Hematopoietic multipotent progenitor cell treated with erythropoietin and hydrocortisone succinate and interleukin-3 and kit ligand, for 17 days (in vitro differentiated cells): ENCODE results near the gene WASHC2A.
A peak's percentile ranks its signal among the peaks of the same experiment; 100 is the strongest.
"Not testable (repeated sequence)": the region's sequence is repeated elsewhere in the genome, so short reads cannot be mapped to it uniquely, and the experiment has no call there.

Source experiments
- DNase-seq: peaks from one replicate; pipeline ENCODE4 v3.0.0-alpha.2; 2015; ENCODE audit warnings: low spot score

WASHC2A gene

DNA sequence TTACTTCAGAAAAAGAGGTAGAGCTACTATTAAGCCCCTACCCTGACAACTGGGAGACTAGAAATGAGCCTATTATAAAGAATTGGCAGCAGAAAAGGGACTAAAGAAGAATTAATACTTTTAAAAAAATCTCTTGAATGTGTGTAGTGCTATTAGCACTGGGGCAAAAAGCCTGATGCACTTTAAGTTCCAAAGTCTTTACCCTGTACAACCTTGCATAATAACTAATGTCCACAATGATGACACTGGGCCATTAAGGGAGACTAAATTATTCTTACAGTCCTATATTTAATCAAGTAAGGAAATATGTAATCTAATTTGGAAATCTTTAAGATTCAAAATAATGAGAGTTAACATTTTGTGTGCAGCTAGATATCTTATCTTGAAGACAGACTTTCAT, 90.1 kb downstream of the WASHC2A start:
- not testable (repeated sequence) for DNase-seq

DNA sequence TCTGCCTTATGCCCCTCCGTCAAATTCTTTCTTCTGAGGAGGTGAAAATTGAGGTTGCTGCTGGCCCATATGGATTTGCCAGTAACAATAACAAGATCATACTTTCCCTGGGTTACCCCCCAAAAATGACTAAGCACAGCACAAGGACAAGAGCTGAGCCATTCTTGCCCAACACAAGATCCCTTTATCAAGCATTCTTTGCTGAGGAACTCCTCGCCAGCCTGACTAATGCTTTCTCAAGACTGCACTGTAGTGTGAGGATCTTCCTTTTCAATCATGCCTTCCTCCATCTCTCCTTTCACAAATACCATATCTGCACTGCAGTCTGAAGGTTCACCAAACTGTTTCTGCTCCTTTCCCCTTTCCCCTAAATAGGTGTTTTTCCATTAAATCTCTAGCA, 92.1 kb downstream of the WASHC2A start:
- not testable (repeated sequence) for DNase-seq

DNA sequence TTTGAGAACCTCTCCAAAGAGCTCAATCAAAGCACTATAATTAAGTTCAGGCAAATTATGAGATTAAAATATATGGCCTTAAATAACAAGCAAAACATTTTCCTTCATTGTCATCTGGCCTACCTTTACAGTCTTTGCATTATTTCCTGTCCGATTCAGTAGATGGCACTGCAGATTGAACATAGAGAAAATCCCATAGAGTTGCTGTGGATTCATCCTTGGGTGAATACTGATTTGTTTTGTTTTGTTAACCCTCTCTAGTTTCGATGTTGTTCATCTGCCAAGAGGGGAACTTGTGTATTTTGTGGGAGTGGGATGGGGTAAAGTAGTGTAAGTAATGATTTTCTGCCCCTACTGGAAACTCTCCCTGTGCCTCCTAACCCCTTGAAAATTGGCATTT, 97.3 kb downstream of the WASHC2A start:
- DNase-seq = not testable (repeated sequence)

DNA sequence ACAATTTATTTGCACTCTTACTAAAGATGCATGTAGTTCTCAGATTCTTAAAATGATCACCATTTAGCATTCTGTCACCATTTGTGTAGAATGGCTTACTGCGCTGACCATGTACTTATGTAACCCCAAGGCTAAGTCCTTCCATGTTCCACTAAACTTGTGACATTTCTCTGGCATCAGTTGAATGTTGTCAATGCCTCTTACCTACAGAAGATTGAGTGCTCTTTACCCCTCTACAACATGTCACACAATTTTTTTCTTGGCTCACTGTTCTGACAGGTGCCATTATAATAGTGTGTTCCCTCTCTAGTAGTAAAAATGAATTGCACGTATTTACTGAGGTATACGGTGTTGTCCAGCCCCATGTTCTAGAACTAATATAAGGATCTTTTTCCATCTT, 100.1 kb downstream of the WASHC2A start:
- not testable (repeated sequence) for DNase-seq

DNA sequence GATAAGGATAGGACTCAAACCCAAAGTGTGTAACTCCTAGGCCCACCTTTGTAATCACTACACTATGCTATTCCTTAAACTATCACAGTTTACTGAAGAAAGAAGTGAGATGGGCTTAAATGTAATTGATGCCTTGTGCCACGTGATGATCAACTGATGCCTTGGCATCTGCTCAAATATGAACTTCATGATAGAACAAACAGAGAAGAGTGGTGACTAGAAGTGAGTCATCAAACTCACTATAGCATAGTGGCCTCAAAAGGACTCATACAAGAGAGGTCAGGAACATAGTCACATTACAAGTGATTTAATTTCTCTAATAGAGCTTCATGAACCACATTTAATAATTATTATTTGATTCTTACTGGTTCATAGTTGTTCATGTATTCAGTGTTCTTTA, 101.8 kb downstream of the WASHC2A start:
- peak; percentile 2 for DNase-seq

DNA sequence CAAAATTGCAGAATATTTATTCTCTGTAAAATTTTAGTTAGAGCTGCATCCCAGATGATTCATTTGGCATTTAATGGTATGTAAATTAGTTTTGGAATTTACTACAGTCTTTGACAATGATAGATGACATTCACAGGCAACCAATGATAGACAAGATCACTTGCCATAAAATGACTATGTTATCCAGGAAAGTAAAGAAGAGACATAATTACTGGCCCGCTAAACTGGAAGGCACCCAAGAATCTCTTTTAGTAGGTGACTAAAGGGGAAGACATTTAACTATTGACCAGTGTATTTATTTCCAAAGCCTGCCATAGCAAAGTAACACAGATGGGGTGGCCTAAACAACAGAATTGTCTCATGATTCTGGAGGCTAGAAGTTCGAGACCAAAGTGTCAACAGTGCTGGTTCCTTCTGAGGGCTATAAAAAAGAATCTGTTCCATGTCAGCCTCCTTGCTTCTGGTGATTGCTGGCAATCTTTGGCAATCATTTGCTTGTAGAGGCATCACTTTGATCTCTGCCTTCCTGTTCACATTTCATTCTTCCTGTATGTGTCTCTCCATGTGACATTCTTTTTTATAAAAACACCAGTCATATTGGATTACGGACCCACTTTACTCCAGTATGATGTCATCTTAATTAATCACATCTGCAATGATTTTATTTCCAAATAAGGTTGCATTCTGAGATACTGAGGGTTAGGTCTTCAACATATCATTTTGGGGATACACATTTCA, 107.2 kb downstream of the WASHC2A start:
- DNase-seq = not testable (repeated sequence)
